H54 (cell line): Measurements from ENCODE around the gene STIP1.

Experiments used
- DNase-seq: peaks from one replicate; pipeline ENCODE4 v3.0.0; 2011; ENCODE audit warnings: low spot score, mixed read lengths; ENCODE audit not compliant: insufficient read length
- FAIRE-seq: peaks from 3 replicates; lab custom pipeline; 2011; peaks lifted over from hg19 to GRCh38; lab: Jason Lieb, UNC
- POLR2A ChIP-seq: IDR thresholded peaks from 2 replicates; pipeline ENCODE4 v1.6.1; 2011; ENCODE audit warnings: low read depth, mild to moderate bottlenecking, low read length

Gene STIP1

GRCh38 chr11:64211181-64211872 is 25.4 kb downstream of the STIP1 start:
- TF ChIP-seq POLR2A, result no peak
- FAIRE-seq (no peak), DNase-seq (no peak)

DNA sequence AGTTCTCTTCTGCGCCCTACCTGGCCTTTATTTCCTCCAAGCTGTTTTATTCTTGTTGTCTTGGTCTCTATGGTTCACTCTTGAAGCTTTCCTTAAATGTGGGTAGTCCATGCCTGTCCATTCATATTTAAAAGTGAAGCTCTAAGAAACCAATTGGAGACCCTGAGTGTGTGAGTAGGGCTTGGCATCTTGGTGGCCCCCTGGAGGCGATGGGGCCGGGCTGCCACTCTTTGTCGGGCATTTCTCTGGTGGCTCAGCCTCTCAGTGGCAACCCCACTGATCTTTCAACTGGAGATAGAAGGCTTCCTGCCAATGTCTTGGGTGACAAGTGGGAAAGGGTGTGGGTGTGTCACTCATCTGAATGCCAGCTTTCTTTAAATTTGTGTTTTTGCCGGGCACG is 30.9 kb downstream of the STIP1 start:
- FAIRE-seq (no peak), DNase-seq (no peak)
- no peak for TF ChIP-seq POLR2A

- FAIRE-seq (no peak), DNase-seq (no peak)
- no peak for TF ChIP-seq POLR2A
Observed at GRCh38 chr11:64218628-64219353, 32.8 kb downstream of the STIP1 start.

- no peak for TF ChIP-seq POLR2A
- no peak for FAIRE-seq
- DNase-seq, result no peak
Observed at GRCh38 chr11:64219354-64219684, 33.3 kb downstream of the STIP1 start.

GRCh38 chr11:64219755-64220154 is 33.8 kb downstream of the STIP1 start:
- FAIRE-seq, result no peak
- no peak for TF ChIP-seq POLR2A
- DNase-seq, result no peak

DNA sequence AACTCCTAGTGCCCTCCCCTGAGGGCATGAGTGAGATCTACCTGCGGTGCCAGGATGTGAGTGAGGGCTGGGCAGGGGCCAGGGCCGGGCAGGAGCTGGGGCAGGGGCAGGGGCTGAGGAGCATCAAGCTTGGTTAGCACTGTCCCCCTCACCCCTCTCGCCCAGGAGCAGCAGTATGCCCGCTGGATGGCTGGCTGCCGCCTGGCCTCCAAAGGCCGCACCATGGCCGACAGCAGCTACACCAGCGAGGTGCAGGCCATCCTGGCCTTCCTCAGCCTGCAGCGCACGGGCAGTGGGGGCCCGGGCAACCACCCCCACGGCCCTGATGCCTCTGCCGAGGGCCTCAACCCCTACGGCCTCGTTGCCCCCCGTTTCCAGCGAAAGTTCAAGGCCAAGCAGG is 34.3 kb downstream of the STIP1 start:
- FAIRE-seq (no peak), DNase-seq (no peak)
- no peak for TF ChIP-seq POLR2A

DNA sequence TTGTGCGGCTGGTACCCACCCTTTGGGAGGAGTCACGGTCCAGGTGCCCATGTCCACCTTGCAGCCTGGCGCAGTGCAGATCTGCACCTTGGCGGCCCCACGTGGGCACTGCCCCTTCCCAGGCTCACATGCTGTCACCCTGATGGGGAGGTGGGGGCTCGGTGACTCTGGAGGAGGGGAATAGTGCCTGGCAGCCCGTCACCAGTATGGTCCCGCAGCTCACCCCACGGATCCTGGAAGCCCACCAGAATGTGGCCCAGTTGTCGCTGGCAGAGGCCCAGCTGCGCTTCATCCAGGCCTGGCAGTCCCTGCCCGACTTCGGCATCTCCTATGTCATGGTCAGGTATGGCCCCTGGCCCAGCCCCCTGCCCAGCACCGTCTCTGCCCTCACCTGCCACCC is 34.8 kb downstream of the STIP1 start:
- no peak for DNase-seq
- TF ChIP-seq POLR2A, result no peak
- no peak for FAIRE-seq

GRCh38 chr11:64222651-64223000 is 36.7 kb downstream of the STIP1 start:
- no peak for TF ChIP-seq POLR2A
- no peak for FAIRE-seq
- no peak for DNase-seq

GRCh38 chr11:64223001-64223651 is 37.2 kb downstream of the STIP1 start:
- DNase-seq (no peak), FAIRE-seq (no peak)

GRCh38 chr11:64224151-64224890 is 38.4 kb downstream of the STIP1 start:
- FAIRE-seq, result no peak
- peak; percentile 77 for DNase-seq
- TF ChIP-seq POLR2A, result no peak

More at GRCh38 chr11:64223001-64223651, 37.2 kb downstream of the STIP1 start:
- TF ChIP-seq POLR2A, result no peak

DNA sequence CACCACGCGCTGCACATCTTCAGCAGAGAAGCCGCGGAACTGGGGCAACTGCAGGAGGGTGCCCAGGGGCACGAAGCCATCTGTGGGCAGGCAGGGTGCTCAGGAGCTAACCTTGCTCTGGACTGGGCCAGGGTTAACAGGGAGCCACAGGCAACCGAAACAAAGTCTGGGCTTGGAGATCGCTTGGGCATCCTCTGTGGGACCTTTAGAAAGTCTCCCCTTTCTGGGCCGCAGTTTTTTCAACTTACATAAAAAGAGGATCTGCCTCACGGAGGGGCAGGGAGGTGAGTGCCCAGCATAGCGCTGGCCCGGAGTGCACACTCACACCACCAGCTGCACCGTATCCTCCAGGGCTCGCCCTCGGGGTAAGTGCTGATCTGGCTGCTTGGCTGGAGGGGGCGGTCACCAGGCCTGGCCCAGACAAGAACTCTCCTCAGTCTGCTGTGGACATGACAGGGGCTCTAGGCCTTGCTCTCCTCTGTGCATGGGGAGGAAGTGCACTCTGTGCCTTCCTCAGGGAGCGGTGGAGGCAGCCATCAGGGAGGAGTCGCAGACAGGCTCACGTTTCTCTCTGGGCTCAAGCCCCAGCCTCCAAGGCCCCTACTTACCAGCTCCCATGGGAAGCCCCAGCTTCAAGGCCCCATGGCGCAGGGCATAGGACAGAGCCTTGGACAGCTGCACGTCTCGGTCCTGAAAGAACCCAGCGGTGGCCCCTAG is 39.1 kb downstream of the STIP1 start:
- TF ChIP-seq POLR2A, result no peak
- DNase-seq (no peak), FAIRE-seq (no peak)

DNA sequence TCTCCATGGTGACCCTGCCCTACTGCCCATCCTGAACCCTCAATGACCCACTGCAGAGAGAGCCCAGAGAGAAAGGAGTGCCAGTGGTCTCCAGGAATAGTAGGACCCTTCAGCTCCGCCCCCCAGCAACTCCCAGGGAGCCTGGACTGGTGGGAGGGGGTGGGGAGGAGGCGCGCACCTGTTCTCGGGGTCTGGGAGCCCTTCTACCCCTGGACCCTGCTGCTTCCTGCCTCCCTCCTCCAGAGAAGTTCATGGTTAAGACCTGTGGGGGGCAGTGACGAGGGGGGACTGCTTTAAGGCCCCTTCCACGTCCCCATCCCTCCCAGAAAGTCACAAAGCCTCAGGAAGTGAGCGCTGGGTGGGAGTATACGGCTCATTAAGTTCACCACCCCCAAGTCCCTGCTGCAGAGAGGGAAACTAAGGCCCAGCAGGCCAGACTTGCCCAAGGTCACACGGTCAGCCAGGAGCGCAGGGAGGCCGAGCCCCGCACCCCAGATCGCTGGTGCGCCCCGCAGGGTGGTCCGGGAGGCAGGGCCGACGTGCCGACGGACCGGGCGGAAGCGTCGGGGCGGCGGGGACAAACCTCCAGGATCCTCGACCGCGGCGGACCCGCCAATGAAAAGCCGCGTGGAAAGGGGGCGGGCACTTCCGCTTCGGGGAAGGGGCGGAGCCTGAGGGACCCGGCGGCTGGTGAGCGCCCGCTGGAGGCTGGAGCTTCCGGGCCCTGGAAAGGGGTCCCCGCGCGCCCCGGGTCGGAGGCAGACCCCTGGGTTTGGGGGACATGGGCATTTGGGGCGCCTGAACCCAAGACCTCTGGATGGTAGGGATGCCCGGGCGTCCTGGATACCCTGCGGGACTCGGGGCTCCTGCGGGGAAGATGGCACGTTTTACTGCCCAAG is 39.9 kb downstream of the STIP1 start, which contains the start of the genes NUDT22 and TRPT1:
TSS of gene NUDT22 (plus strand) at position 667 of the 899 bp plus-strand sequence. CDS start 379 bp downstream, outside the sequence.
TSS of gene TRPT1 (minus strand) at position 579 of the 899 bp plus-strand sequence. CDS start at position 253, 326 bp downstream.
- FAIRE-seq (no peak), DNase-seq (peak; percentile 78)
- peak; percentile 72; the same call in 1 of the 2 replicates for TF ChIP-seq POLR2A
